ENCODE results near the gene NHERF1.

DNA sequence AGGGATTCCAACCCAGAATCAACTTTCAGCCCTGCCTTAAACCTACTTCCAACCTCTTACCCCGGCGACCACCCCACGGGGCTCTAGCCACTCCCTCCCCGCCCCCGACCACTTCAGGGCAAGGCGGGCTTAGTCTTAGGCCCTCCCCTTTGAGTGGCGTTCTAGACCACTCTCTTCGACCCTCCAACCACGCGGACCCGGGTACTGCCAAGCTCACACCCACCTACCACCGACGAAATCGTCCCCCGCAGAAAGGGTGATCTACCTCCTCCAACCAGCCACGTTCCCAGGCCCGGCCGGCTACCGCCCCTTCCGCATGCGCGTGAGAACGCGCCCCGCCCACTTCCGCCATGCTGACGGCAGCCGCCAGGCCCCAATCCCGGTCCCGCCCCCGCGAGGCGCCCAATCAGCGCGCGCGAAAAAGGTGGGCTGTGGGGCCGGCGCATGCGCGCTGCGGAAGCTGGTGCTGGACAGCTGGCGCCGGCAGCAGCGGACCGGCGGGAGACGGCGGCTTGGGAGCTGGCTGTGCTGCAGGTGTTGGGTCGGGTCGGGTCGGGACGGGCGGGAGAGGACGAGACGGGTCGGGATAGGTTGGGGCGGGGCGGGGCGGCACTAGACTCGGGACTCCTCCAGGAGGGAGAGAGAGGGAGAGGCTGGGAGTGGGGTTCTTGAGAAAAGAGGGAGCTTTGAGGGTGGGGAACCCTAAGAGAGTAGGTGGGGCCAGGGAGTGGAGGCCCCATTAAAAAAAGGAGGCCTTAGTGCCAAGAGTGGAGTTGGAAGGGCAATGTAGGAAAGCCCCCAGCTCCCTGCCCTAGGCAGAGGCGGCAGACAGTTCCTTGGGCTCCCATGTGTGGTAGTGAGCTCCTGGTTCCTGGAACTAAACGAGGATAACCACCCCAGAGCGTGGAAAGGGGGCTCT lies 27.9 kb downstream of the NHERF1 start, which contains the start of gene NAT9:
- TF ChIP-seq, protein P1, sequence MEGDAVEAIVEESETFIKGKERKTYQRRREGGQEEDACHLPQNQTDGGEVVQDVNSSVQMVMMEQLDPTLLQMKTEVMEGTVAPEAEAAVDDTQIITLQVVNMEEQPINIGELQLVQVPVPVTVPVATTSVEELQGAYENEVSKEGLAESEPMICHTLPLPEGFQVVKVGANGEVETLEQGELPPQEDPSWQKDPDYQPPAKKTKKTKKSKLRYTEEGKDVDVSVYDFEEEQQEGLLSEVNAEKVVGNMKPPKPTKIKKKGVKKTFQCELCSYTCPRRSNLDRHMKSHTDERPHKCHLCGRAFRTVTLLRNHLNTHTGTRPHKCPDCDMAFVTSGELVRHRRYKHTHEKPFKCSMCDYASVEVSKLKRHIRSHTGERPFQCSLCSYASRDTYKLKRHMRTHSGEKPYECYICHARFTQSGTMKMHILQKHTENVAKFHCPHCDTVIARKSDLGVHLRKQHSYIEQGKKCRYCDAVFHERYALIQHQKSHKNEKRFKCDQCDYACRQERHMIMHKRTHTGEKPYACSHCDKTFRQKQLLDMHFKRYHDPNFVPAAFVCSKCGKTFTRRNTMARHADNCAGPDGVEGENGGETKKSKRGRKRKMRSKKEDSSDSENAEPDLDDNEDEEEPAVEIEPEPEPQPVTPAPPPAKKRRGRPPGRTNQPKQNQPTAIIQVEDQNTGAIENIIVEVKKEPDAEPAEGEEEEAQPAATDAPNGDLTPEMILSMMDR (IDR thresholded peaks at IDR 0.05; ENCODE audit: low read length), result no peak
- no peak for TF ChIP-seq EZH2 (IDR thresholded peaks at IDR 0.05; ENCODE audit: borderline replicate concordance, low read length)

All from OCI-LY1 (cell line).